Spinal cord (tissue), 10 donors: ENCODE data around the gene NUF2. TPM values are rescaled to one million over a fixed set of nuclear protein-coding genes. Genes with fewer than 3 reads are reported as not detected.

Source experiments
- DNase-seq, 6 donors: peaks; one replicate each; pipeline versions ENCODE4 v3.0.0 to v3.0.0-alpha.2; 2013 to 2015; ENCODE audit warnings: low spot score in 6 of 6, low read depth in 4 of 6
- H3K27ac ChIP-seq: one replicate; pipeline ENCODE4 v1.5.1; 2013; ENCODE audit warnings: low read depth, low read length, control low read depth
- H3K27me3 ChIP-seq: one replicate; pipeline ENCODE4 v1.6.1; 2013; ENCODE audit warnings: low read length; ENCODE audit not compliant: control insufficient read depth, insufficient read depth
- H3K36me3 ChIP-seq: one replicate; pipeline ENCODE4 v1.6.1; 2013; ENCODE audit warnings: low read length; ENCODE audit not compliant: control insufficient read depth, insufficient read depth
- H3K4me1 ChIP-seq: one replicate; pipeline ENCODE4 v1.6.1; 2013; ENCODE audit warnings: low read length; ENCODE audit not compliant: control insufficient read depth, insufficient read depth
- H3K4me3 ChIP-seq: one replicate; pipeline ENCODE4 v1.5.1; 2013; ENCODE audit warnings: low read depth, low read length, control low read depth
- H3K9me3 ChIP-seq: one replicate; pipeline ENCODE4 v1.6.1; 2013; ENCODE audit warnings: low read length; ENCODE audit not compliant: control insufficient read depth, insufficient read depth
- WGBS: methylation state at CpG from one replicate; pipeline ENCODE4 v1.1.5; 2013; ENCODE audit warnings: missing lambda C conversion rate; ENCODE audit not compliant: insufficient coverage; 5-methylcytosine and 5-hydroxymethylcytosine counted together
- polyA plus RNA-seq, 2 donors: library from polyadenylated mRNA; unstranded; fragments of 120-200 nt; gene quantifications; one replicate each; pipeline ENCODE4 v1.2.1, GENCODE V29; 2013; ENCODE audit not compliant: insufficient read length in 2 of 2
- total RNA-seq, 2 donors: library from RNA; depleted of rRNA in 1 of 2; stranded (reverse); fragments of 120-200 nt in 1 of 2; fragments of >200 nt in 1 of 2; gene quantifications; one replicate each; pipeline versions ENCODE4 v1.2.3 to v1.2.4, GENCODE V29; 2013 to 2014
- donor health status: healthy.

Gene NUF2
- total and polyA plus RNA-seq, 4 donors = 12.5 to 13.2 (median 13.0) TPM

- 100% methylated on average over 1 of the region's 5 CpGs for WGBS
Measured at GRCh38 chr1:163361123-163361934, 39.6 kb downstream of the NUF2 start.

DNA sequence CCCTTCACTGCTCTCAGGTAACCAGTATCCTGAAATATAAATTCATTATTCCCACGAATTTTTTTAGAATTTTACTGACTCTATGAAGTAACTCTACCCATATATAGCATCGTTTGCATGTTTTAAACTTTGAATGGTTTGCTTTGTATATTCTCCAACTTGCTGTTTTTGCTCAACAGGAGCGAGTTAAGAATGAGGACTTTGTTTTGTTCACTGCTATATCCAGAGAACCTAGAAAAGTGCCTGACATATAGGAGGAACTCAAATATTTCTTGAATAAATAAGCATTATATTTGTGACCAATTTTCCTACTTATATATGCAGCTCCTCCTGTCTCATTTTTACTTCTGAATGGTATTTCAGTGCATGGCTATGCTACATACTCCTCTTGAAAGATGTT is 43.4 kb downstream of the NUF2 start:
- no CpG with 5 or more reads among the region's 3 CpGs for WGBS
- H3K27ac ChIP-seq = peak overlapping the region; percentile 16
- no peak overlapping the region for H3K4me3 ChIP-seq
- no peak for DNase-seq
- H3K36me3 ChIP-seq = no peaks in the 10 kb centered on the region
- H3K27me3 ChIP-seq = no peaks in the 10 kb centered on the region
- H3K4me1 ChIP-seq = peaks cover 5% of the 10 kb centered on the region
- H3K9me3 ChIP-seq = no peaks in the 10 kb centered on the region

More at GRCh38 chr1:163361123-163361934, 39.6 kb downstream of the NUF2 start:
- no peaks in the 10 kb centered on the region for H3K36me3 ChIP-seq
- peak in 5 of 6 donors; percentile 27 to 91 (median 48) for DNase-seq
- no peaks in the 10 kb centered on the region for H3K9me3 ChIP-seq
- peaks cover 3% of the 10 kb centered on the region for H3K4me1 ChIP-seq
- H3K27me3 ChIP-seq = no peaks in the 10 kb centered on the region
- no peak overlapping the region for H3K4me3 ChIP-seq
- H3K27ac ChIP-seq = no peak overlapping the region

DNA sequence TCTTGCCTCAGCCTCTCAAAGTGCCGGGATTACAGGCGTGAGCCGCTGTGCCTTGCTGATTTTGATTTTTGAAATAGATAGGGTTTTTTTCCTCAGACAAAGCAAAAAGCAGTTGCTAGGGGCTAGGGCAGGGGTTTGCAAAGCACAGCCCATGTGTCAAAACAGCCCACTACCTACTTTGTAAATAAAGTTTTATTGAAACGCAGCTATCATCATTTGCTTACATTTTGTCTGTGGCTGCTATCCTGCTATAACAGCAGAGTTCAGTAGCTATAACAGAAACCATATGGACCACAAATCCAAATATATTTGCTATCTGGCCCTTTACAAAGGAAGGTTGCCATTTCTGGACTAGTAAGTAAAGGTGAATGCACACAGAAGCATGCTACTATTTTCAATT is 44.8 kb downstream of the NUF2 start:
- DNase-seq = no peak
- Histone ChIP-seq H3K27ac (peak overlapping the region; percentile 53), H3K4me3 (no peak overlapping the region), H3K4me1 (peaks cover 5% of the 10 kb centered on the region), H3K27me3 (no peaks in the 10 kb centered on the region), H3K9me3 (no peaks in the 10 kb centered on the region), H3K36me3 (no peaks in the 10 kb centered on the region)
- no CpG with 5 or more reads among the region's 4 CpGs for WGBS

GRCh38 chr1:163367721-163368120 is 46.0 kb downstream of the NUF2 start:
- Histone ChIP-seq H3K36me3 (no peaks in the 10 kb centered on the region), H3K4me1 (peaks cover 5% of the 10 kb centered on the region), H3K27ac (no peak overlapping the region), H3K9me3 (no peaks in the 10 kb centered on the region), H3K4me3 (no peak overlapping the region), H3K27me3 (no peaks in the 10 kb centered on the region)
- WGBS = no CpG with 5 or more reads among the region's 4 CpGs
- peak in 2 of 6 donors; percentile 28 to 87 for DNase-seq

DNA sequence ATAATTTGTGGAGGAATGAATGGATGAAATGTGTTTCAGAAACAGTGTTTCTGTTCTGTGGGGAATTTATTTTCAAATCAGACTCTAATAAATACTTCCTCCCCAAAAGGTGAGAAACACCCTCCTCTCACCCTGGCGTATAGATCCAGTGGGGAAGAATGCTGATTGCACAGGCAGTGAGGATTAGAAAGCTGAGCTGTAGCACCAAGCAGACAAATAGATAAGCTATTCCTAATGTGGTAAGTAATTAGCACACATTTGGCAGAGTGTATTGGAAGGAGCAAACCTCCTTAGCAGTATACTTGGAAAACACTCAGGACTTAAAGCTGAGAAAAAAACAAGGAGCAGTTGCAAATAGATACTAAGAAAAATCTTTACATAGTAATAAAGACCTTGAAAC is 50.8 kb downstream of the NUF2 start:
- no peaks in the 10 kb centered on the region for H3K27me3 ChIP-seq
- no peaks in the 10 kb centered on the region for H3K9me3 ChIP-seq
- H3K4me3 ChIP-seq = no peak overlapping the region
- no peaks in the 10 kb centered on the region for H3K4me1 ChIP-seq
- H3K36me3 ChIP-seq = no peaks in the 10 kb centered on the region
- no peak overlapping the region for H3K27ac ChIP-seq
- WGBS = no CpG with 5 or more reads among the region's 1 CpG
- peak in 2 of 6 donors; percentile 37 to 48 for DNase-seq

DNA sequence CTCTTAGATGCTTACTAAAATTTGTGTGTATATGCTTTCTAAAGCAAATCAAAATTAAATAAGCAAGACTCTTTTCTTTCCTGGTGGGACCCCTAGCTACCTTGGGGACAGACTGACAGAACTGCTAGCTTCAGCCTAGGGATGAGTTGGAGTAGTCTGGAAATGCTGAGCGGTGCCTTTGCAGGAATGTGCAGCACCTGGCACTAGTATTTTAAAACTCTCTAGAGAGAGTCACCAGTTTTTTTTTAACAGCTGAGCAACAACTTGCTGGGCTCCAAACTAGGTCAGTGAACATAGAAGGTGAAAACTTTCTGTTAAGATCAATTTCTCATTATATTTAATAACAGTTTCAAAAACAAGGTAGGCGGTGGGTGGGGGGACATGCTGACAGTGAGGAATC is 56.8 kb downstream of the NUF2 start:
- Histone ChIP-seq H3K4me1 (no peaks in the 10 kb centered on the region), H3K36me3 (no peaks in the 10 kb centered on the region), H3K9me3 (no peaks in the 10 kb centered on the region), H3K27ac (no peak overlapping the region), H3K4me3 (no peak overlapping the region), H3K27me3 (no peaks in the 10 kb centered on the region)
- DNase-seq = no peak
- WGBS = no CpG with 5 or more reads among the region's 2 CpGs

DNA sequence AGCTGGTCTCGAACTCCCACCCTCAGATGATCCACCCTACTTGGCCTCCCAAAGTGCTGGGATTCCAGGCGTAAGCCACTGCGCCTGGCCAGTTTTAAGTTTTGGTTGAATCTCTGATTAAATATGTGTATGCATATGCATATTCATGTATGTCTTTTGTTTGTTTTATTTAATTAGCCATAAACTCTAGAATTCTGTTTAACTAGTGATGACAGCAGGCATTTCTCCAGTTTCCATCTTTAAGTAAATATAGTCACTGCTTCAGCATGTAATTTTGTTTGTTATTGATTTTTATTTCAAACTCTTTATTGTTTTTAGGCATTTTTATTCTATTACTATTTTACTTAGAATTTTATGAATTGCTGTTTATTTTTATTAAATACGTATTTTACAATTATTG is 58.0 kb downstream of the NUF2 start:
- DNase-seq = no peak
- no peak overlapping the region for H3K4me3 ChIP-seq
- no peaks in the 10 kb centered on the region for H3K4me1 ChIP-seq
- no CpG with 5 or more reads among the region's 4 CpGs for WGBS
- H3K9me3 ChIP-seq = no peaks in the 10 kb centered on the region
- no peak overlapping the region for H3K27ac ChIP-seq
- no peaks in the 10 kb centered on the region for H3K36me3 ChIP-seq
- H3K27me3 ChIP-seq = no peaks in the 10 kb centered on the region

DNA sequence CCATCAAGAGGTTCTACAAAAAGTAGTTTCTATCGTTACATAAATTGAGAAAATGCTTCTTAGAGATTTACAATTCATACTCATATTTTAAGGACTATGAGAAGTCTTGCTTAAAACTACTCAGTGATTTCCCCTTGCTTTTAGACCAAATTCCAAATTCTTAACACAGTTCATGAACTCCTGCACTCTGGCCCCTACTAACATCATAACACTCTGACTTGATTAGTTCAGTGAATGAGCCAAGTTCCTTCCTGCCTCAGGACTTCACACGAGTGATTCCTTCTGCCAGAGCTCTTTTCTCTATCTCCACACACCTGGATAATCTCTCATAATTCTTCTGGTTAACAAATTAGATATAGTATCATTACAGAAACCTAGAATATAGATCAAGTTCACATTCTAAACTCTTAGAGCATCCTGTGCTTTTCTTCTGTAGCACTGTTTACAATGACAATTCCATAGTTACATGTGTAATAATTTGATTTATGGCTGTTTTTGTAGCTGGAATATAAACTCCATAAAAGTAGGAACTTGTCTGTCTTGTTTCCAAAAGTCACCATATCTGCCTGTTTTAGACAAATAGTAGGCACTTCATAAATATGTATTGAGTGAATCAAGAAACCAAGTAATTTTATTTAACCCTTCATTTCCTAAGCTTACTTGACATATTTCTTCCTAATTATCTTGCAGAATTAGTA is 59.9 kb downstream of the NUF2 start:
- no peak for DNase-seq
- H3K4me1 ChIP-seq = no peaks in the 10 kb centered on the region
- WGBS = no CpG with 5 or more reads among the region's 2 CpGs
- H3K9me3 ChIP-seq = no peaks in the 10 kb centered on the region
- no peaks in the 10 kb centered on the region for H3K27me3 ChIP-seq
- H3K36me3 ChIP-seq = no peaks in the 10 kb centered on the region
- H3K4me3 ChIP-seq = no peak overlapping the region
- no peak overlapping the region for H3K27ac ChIP-seq

- Histone ChIP-seq H3K27me3 (no peaks in the 10 kb centered on the region), H3K27ac (no peak overlapping the region), H3K4me3 (no peak overlapping the region), H3K36me3 (no peaks in the 10 kb centered on the region), H3K9me3 (no peaks in the 10 kb centered on the region), H3K4me1 (no peaks in the 10 kb centered on the region)
- DNase-seq = no peak
- 62% methylated on average over 4 of the region's 4 CpGs for WGBS
Measured at GRCh38 chr1:163382395-163382794, 60.6 kb downstream of the NUF2 start.

DNA sequence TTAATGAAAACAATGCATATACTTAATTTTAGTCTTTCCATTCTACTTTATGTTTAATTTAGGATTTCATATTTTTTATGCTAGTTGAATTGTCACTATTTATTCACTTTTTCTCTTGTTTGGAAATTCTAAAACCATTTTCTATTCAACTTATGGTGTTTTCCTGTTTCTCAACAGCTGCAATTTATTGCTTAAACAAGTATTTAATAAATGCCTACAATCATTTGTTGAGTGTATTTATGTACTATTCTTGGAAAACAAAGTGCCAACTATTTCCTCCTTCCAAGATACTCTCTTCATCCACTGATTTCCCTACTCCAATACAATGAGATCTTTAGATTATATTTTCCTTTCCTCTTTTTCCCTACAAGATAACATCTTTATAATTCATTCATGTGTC is 65.4 kb downstream of the NUF2 start:
- DNase-seq = no peak
- Histone ChIP-seq H3K27me3 (no peaks in the 10 kb centered on the region), H3K27ac (no peak overlapping the region), H3K4me3 (no peak overlapping the region), H3K36me3 (no peaks in the 10 kb centered on the region), H3K4me1 (no peaks in the 10 kb centered on the region), H3K9me3 (no peaks in the 10 kb centered on the region)
